Hepatocyte (in vitro differentiated cells): ENCODE data around the gene TMEM245. TPM values are rescaled to one million over a fixed set of nuclear protein-coding genes. Genes with fewer than 3 reads are reported as not detected.

Experiments used
- DNase-seq: peaks from one replicate; pipeline ENCODE4 v3.0.0-alpha.2; 2016; ENCODE audit warnings: low spot score
- H2AFZ ChIP-seq: fragments of 200-600 bp; sonication (generic); 2 replicates; pipeline ENCODE4 v1.6.0; 2016; ENCODE audit warnings: antibody characterized with exemption, mild to moderate bottlenecking
- H3K27ac ChIP-seq: fragments of 200-600 bp; sonication (generic); 2 replicates; pipeline ENCODE4 v1.5.1; 2016; ENCODE audit warnings: mild to moderate bottlenecking
- H3K27me3 ChIP-seq: fragments of 200-600 bp; sonication (generic); 2 replicates; pipeline ENCODE4 v1.6.1; 2016
- H3K36me3 ChIP-seq: fragments of 200-600 bp; sonication (generic); replicated peaks from 2 replicates; pipeline ENCODE4 v1.5.1; 2016; ENCODE audit warnings: low read depth; ENCODE audit not compliant: insufficient read depth
- H3K4me1 ChIP-seq: fragments of 200-600 bp; sonication (generic); 2 replicates; pipeline ENCODE4 v1.5.1; 2016; ENCODE audit warnings: mild to moderate bottlenecking, moderate library complexity; ENCODE audit not compliant: insufficient read depth
- H3K4me2 ChIP-seq: fragments of 200-600 bp; sonication (generic); 2 replicates; pipeline ENCODE4 v1.6.0; 2016
- H3K4me3 ChIP-seq: fragments of 200-600 bp; sonication (generic); 2 replicates; pipeline ENCODE4 v1.5.1; 2016; ENCODE audit warnings: mild to moderate bottlenecking
- H3K79me2 ChIP-seq: fragments of 200-600 bp; sonication (generic); 2 replicates; pipeline ENCODE4 v1.6.0; 2017; ENCODE audit warnings: mild to moderate bottlenecking
- H3K9me2 ChIP-seq: fragments of 200-600 bp; sonication (generic); replicated peaks from 2 replicates; pipeline ENCODE4 v1.6.0; 2017; ENCODE audit warnings: mild to moderate bottlenecking; ENCODE audit not compliant: insufficient read depth
- H3K9me3 ChIP-seq: fragments of 200-600 bp; sonication (generic); 2 replicates; pipeline ENCODE4 v1.5.1; 2016; ENCODE audit warnings: low read depth, mild to moderate bottlenecking
- H4K20me1 ChIP-seq: fragments of 200-600 bp; sonication (generic); 2 replicates; pipeline ENCODE4 v1.6.0; 2016; ENCODE audit warnings: mild to moderate bottlenecking; ENCODE audit not compliant: insufficient read depth, poor library complexity, severe bottlenecking
- CTCF ChIP-seq: fragments of 200-600 bp; sonication (generic); IDR thresholded peaks from 2 replicates; pipeline ENCODE4 v1.5.1; 2016; ENCODE audit warnings: antibody characterized with exemption, mild to moderate bottlenecking; ENCODE audit not compliant: poor library complexity
- EZH2 ChIP-seq: fragments of 200-600 bp; sonication (generic); IDR thresholded peaks from 2 replicates; pipeline ENCODE4 v1.6.1; 2016; ENCODE audit warnings: antibody characterized with exemption, mild to moderate bottlenecking, borderline replicate concordance
- EZH2phosphoT487 ChIP-seq: fragments of 200-600 bp; sonication (generic); IDR thresholded peaks from one replicate; pipeline ENCODE4 v1.6.1; 2018; ENCODE audit warnings: antibody characterized with exemption, mild to moderate bottlenecking, low read depth, moderate library complexity; ENCODE audit not compliant: unreplicated experiment, severe bottlenecking
- WGBS: methylation state at CpG from one replicate; pipeline ENCODE4 v1.1.6; 2016; ENCODE audit warnings: low lambda C conversion rate; ENCODE audit errors: missing lambda C conversion rate; 5-methylcytosine and 5-hydroxymethylcytosine counted together
- polyA plus RNA-seq: library from polyadenylated mRNA; unstranded; fragments of >200 nt; fragmentation: Nextera tagmentation; extraction: Ambion mirVana; gene quantifications from 2 replicates; pipeline ENCODE4 v1.2.1, GENCODE V29; 2016
- total RNA-seq: library from RNA; depleted of rRNA; stranded (reverse); fragments of >200 nt; gene quantifications from 2 replicates; pipeline ENCODE4 v1.2.3, GENCODE V29; 2014

Gene TMEM245
- total and polyA plus RNA-seq, 2 experiments from 2014 or later, result 63.5 to 122 TPM

GRCh38 chr9:109074236-109074889 lies 45.4 kb downstream of the TMEM245 start:
- no peaks in the 10 kb centered on the region for H3K36me3 ChIP-seq

GRCh38 chr9:109072821-109073435 lies 46.8 kb downstream of the TMEM245 start:
- TF ChIP-seq EZH2 (no peak), CTCF (no peak), EZH2phosphoT487 (no peak)
- Histone ChIP-seq H3K4me2 (peak overlapping the region; percentile 17), H3K9me3 (no peaks in the 10 kb centered on the region), H2AFZ (no peak overlapping the region), H3K27ac (no peak overlapping the region), H3K79me2 (no peaks in the 10 kb centered on the region), H3K27me3 (no peaks in the 10 kb centered on the region), H3K9me2 (no peaks in the 10 kb centered on the region), H4K20me1 (no peaks in the 10 kb centered on the region), H3K4me3 (no peak overlapping the region), H3K36me3 (no peaks in the 10 kb centered on the region), H3K4me1 (peaks cover 20% of the 10 kb centered on the region)
- WGBS, result 68% methylated on average over 2 of the region's 2 CpGs
- DNase-seq, result no peak

More at GRCh38 chr9:109074236-109074889, 45.4 kb downstream of the TMEM245 start:
- DNase-seq, result no peak
- Histone ChIP-seq H3K9me3 (no peaks in the 10 kb centered on the region), H3K4me2 (no peak overlapping the region), H3K27ac (no peak overlapping the region), H2AFZ (no peak overlapping the region), H3K9me2 (no peaks in the 10 kb centered on the region), H3K4me3 (no peak overlapping the region), H3K79me2 (no peaks in the 10 kb centered on the region), H3K27me3 (no peaks in the 10 kb centered on the region), H3K4me1 (peaks cover 20% of the 10 kb centered on the region), H4K20me1 (no peaks in the 10 kb centered on the region)
- TF ChIP-seq EZH2phosphoT487 (no peak), EZH2 (no peak), CTCF (no peak)
- WGBS, result 87% methylated on average over 7 of the region's 7 CpGs

- H3K27me3 ChIP-seq, result no peaks in the 10 kb centered on the region
- H3K4me1 ChIP-seq, result peaks cover 20% of the 10 kb centered on the region
- peak overlapping the region; percentile 51 for H3K27ac ChIP-seq
- H3K9me2 ChIP-seq, result no peaks in the 10 kb centered on the region
- TF ChIP-seq EZH2 (no peak), EZH2phosphoT487 (no peak), CTCF (no peak)
- H3K79me2 ChIP-seq, result no peaks in the 10 kb centered on the region
- no peak for DNase-seq
- no peaks in the 10 kb centered on the region for H4K20me1 ChIP-seq
- 52% methylated on average over 8 of the region's 8 CpGs for WGBS
- peak overlapping the region; percentile 17 for H3K4me2 ChIP-seq
- no peaks in the 10 kb centered on the region for H3K9me3 ChIP-seq
- H3K36me3 ChIP-seq, result no peaks in the 10 kb centered on the region
- H3K4me3 ChIP-seq, result no peak overlapping the region
- no peak overlapping the region for H2AFZ ChIP-seq
These were observed 47.5 kb downstream of the TMEM245 start for GRCh38 chr9:109072133-109072692.
